ENCODE measurements around the gene DCST1. TPM values are rescaled to one million over a fixed set of nuclear protein-coding genes. Genes with fewer than 3 reads are reported as not detected.
A peak's percentile ranks its signal among the peaks of the same experiment; 100 is the strongest.

The DCST1 gene
- total and polyA plus RNA-seq, 2 of the 8 experiments (the other 6 are each of a cell fraction or from before 2014, with no cell fraction given): not detected

DNA sequence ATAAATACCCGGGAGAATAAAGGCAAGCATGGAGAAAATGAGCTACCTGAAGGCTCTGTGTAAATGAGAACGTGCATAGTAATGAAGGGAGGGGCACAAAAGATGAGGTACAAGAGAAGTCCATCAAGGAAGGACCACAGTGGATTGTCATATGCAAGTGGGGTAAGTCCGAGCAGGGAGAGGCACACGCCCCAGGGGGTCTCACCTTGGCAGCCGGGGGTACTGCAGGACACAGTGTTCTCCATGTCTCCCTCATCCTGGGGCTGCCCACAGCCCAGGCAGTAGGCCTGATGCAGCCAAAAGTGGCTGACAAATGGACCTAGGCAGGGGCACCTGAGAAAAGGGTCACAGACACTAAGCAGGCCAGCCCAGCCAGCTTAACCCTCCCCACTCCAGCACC is 10.0 kb upstream of the DCST1 start:
- POLR2A ChIA-PET (ENCODE audit: partially characterized antibody): interaction anchor here (0.7 to 7.4 kb wide), 7 partner anchors 9 to 63 kb away, joined by 3 to 60 read pairs (median 3); partner anchors contain the start of genes DCST1, DCST2 and FLAD1

More for the DNA sequence above, 10.0 kb upstream of the DCST1 start:
- no peaks in the 10 kb centered on the region for H3K79me2 ChIP-seq (ENCODE audit: control insufficient read depth in 1 of 2, insufficient read depth in 2 of 2, low read length in 2 of 2)
- H3K18ac ChIP-seq (ENCODE audit: extremely low read depth, low read length): no peak overlapping the region
- H3K9ac ChIP-seq (replicated peaks in 1 of 4; ENCODE audit: extremely low read depth in 1 of 4, low read depth in 3 of 4, low read length in 3 of 4): no peak overlapping the region
- WGBS, 2 experiments (ENCODE audit: extremely low coverage in 1 of 2, insufficient coverage in 1 of 2, insufficient read length in 1 of 2, insufficient replicate concordance in 2 of 2, low coverage in 1 of 2, low lambda C conversion rate in 2 of 2, missing lambda C conversion rate in 1 of 2): 82% methylated on average over 5 of the region's 5 CpGs; no CpG with 5 or more reads in 1 of the 2 experiments
- H3K23me2 ChIP-seq (ENCODE audit: low read depth, low read length): no peaks in the 10 kb centered on the region
- H2BK20ac ChIP-seq (ENCODE audit: low read length): no peak overlapping the region
- no peak overlapping the region for H4K5ac ChIP-seq (ENCODE audit: insufficient read length, low read depth, low read length)
- H3K4me1 ChIP-seq (replicated peaks in 1 of 4; ENCODE audit: control insufficient read depth in 3 of 4, insufficient read depth in 4 of 4, low read length in 3 of 4): peaks cover 0 to 5% (median 0%) of the 10 kb centered on the region in 4 experiments; a peak in 3 of 7 replicates
- no peak overlapping the region for H3K14ac ChIP-seq (ENCODE audit: insufficient read length)
- TF ChIP-seq RBBP5 (IDR thresholded peaks at IDR 0.05; ENCODE audit: borderline replicate concordance, low read depth, low read length): no peak
- no peak for TF ChIP-seq GABPA (IDR thresholded peaks at IDR 0.05; ENCODE audit: borderline replicate concordance, insufficient read depth, low read length)
- H2BK5ac ChIP-seq (ENCODE audit: low read depth, low read length): no peak overlapping the region
- H3K9me3 ChIP-seq (ENCODE audit: insufficient read depth in 2 of 2, low read depth in 1 of 2, low read length in 1 of 2): no peaks in the 10 kb centered on the region
- H3K4ac ChIP-seq (replicated peaks; ENCODE audit: insufficient read length, low read depth, low read length): no peak overlapping the region
- no peak overlapping the region for H2BK12ac ChIP-seq (ENCODE audit: low read depth, low read length)
- H4K20me1 ChIP-seq (replicated peaks in 1 of 2; ENCODE audit: control insufficient read depth in 1 of 2, insufficient read depth in 2 of 2, low read length in 2 of 2): no peaks in the 10 kb centered on the region
- H4K91ac ChIP-seq (replicated peaks; ENCODE audit: insufficient read length, low read length): no peak overlapping the region
- H3K27me3 ChIP-seq (replicated peaks in 1 of 4; ENCODE audit: control insufficient read depth in 3 of 4, extremely low read depth in 1 of 4, insufficient read depth in 3 of 4, low read length in 3 of 4): peaks cover 0 to 3% (median under 1%) of the 10 kb centered on the region in 4 experiments; a peak in 1 of 7 replicates
- no peak overlapping the region for H3K4me3 ChIP-seq (ENCODE audit: extremely low read depth in 1 of 4, insufficient read depth in 2 of 4, low read depth in 3 of 4, low read length in 4 of 4)
- DNase-seq (ENCODE audit: low read depth in 1 of 2, low spot score in 2 of 2): no peak
- H3K36me3 ChIP-seq (ENCODE audit: control insufficient read depth in 2 of 4, insufficient read depth in 4 of 4, low read length in 3 of 4): no peaks in the 10 kb centered on the region
- H2BK15ac ChIP-seq (ENCODE audit: low read length): no peak overlapping the region
- no peak overlapping the region for H3K23ac ChIP-seq (ENCODE audit: insufficient read length)
- CTCF ChIA-PET (ENCODE audit: partially characterized antibody): interaction anchor here (1.2 to 18.6 kb wide), 5 partner anchors 8 to 62 kb away, joined by 3 to 354 read pairs (median 130); partner anchors contain the start of genes ADAM15, EFNA4, LENEP and ZBTB7B
- no peak overlapping the region for H2BK120ac ChIP-seq (replicated peaks; ENCODE audit: low read depth, low read length)
- H4K8ac ChIP-seq (ENCODE audit: extremely low read depth, insufficient read depth, low read length): no peak overlapping the region
- H2AFZ ChIP-seq (ENCODE audit: low read length): no peak overlapping the region
- H3K4me2 ChIP-seq (ENCODE audit: insufficient read depth in 1 of 2, low read depth in 2 of 2, low read length in 2 of 2): no peak overlapping the region
- H3K79me1 ChIP-seq (ENCODE audit: low read depth, low read length): no peaks in the 10 kb centered on the region
- no peak for FAIRE-seq
- H3K27ac ChIP-seq (ENCODE audit: low read depth, low read length): no peak overlapping the region
- H3K56ac ChIP-seq (replicated peaks; ENCODE audit: insufficient read length, low read depth, low read length): no peak overlapping the region
- H2AK5ac ChIP-seq (ENCODE audit: low read depth, low read length): 0 out of 2 replicates have a peak overlapping the region, but pooled peaks have one; percentile 75
